Measurements from ENCODE around the gene FANCI.
A peak's percentile ranks its signal among the peaks of the same experiment; 100 is the strongest.

The FANCI gene

GRCh38 chr15:89243691-89244573 lies at the start of gene FANCI:
Gene FANCI, plus strand, starts transcription at chr15:89243979. Its CDS starts 3,669 bp downstream, at chr15:89247648.
- peak; percentile 94 for DNase-seq (ENCODE audit: low read depth)

DNA sequence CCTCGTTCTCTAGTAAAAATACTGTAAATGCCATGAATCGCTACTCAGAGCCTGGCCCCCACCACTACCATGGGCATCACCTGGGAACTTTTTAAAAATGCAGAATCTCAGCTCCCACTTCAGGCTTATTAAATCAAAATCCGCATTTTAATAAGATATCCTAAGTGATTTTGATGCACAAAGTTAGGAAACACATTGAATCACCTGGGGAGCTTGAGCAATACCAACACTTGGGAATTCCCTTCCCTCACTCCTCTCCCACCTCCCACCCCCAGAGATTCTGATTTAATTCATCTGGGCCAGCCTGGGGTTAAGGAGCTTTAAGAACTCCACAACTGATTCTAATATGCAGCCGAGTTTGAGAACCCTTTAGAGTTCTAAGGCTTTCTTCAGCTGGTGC lies 49.2 kb upstream of the FANCI start:
- DNase-seq (ENCODE audit: low read depth), result no peak

DNA sequence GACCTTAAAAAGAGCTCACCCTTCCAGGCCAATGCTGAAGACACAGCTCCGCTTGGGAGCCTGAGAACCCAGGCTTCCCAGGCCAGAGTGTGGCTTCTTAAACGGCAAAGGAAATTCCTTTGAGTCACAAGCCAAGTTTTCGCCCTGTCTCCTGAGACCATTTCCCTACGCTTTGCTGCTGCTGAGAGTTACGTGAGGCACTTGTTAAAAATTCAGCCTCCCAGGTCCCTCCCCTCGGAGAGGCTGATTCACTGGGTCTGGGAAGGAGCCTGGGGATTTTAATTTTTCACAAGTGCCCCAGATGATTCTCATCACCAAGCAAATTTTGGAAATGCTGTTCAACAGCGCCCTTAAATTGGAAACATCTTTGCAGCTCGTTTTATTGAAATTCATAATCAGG lies 47.9 kb upstream of the FANCI start:
- DNase-seq (ENCODE audit: low read depth), result no peak

GRCh38 chr15:89196241-89196640 lies 47.5 kb upstream of the FANCI start:
- no peak for DNase-seq (ENCODE audit: low read depth)

GRCh38 chr15:89196994-89197393 lies 46.8 kb upstream of the FANCI start:
- DNase-seq (ENCODE audit: low read depth), result no peak

DNA sequence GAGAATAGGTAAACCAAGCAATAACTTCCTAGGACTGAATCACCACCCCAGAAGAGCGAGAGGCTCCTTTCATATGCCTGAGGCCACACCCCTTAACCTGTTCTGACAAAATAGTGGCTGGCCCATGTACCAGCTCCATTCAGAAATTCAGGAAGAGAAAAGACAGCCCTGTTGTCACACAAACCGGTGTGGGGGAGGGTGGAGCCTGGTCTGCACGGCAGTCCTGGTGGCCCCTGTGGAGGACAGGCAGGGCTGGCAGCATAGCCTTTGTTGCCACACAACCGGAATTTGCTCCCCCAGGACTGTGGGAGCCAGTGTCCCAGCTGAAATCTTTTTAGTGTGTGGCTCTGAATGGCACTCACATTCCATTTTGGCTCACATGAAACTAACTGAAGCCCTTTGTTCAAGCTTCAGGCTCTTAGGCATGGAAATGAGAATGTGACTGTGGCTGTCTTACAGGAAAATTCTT lies 46.2 kb upstream of the FANCI start:
- DNase-seq (ENCODE audit: low read depth), result no peak

DNA sequence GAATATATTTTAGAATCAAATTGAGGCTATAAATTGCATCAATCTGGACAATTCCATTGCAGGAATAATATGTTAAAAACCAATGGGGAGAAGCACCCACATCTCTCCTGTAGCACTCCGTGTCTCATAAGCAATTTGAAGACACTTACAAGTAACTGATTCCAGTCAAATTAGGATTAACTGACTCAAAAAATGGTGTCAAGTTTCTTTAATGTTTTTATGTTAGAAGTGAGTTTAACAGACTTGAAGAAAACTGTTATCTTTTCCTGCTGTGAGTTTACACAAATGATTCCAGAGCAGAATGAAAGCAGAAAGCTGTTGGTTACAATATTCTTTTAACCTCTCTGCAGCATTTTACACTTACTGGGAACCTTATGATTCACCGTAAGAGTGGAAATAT lies 45.6 kb upstream of the FANCI start:
- no peak for DNase-seq (ENCODE audit: low read depth)

- DNase-seq (ENCODE audit: low read depth), result no peak
These were observed 44.8 kb upstream of the FANCI start for GRCh38 chr15:89198934-89199333.

DNA sequence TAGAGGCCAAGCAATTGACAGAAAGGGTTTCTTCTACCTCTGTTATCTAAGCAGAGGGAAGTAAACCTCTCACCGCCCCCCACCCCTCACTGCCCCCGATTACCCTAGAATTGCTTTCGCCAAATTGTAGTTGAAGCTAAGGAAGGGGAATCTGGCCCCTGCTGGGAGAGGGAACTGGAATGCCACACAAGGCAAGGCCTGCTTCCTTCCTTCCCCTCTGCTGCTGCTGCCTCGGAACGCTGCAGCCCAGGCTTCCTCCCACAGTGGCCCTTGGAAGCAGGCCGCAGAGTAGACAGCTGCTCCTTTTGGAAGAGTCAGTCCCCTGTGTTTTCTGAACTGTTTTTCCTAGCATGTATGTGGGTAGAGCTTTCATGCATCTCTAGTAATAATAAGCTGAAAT lies 44.0 kb upstream of the FANCI start:
- no peak for DNase-seq (ENCODE audit: low read depth)

GRCh38 chr15:89200182-89200581 lies 43.6 kb upstream of the FANCI start:
- no peak for DNase-seq (ENCODE audit: low read depth)

DNA sequence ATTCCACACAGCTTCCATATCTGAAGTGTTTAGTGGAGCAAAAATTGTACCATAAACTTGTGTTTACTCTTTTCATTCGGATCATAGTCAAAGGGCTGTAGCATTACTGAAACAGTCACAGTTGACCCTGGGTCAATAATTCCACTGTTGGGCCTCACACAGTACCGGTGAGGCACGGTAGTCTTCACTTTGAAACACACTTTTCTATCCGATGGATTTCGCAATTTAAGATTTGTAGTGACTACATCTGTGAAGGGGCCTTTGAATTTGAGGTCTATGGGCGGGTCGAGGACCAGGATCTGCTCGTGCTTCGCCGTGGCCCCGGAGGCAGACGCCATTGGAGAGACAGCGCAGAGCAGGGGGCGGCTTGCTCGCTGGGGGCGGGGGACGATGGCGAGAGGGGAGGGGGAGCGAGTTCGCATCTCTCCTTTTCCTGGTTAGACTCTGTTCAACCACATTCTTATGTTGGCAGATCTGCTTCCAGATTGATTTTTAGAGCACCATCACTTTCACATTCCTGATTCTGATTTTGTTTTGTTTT lies 42.2 kb upstream of the FANCI start:
- DNase-seq (ENCODE audit: low read depth), result no peak

GRCh38 chr15:89203705-89204273 lies 40.0 kb upstream of the FANCI start:
- DNase-seq (ENCODE audit: low read depth), result no peak

DNA sequence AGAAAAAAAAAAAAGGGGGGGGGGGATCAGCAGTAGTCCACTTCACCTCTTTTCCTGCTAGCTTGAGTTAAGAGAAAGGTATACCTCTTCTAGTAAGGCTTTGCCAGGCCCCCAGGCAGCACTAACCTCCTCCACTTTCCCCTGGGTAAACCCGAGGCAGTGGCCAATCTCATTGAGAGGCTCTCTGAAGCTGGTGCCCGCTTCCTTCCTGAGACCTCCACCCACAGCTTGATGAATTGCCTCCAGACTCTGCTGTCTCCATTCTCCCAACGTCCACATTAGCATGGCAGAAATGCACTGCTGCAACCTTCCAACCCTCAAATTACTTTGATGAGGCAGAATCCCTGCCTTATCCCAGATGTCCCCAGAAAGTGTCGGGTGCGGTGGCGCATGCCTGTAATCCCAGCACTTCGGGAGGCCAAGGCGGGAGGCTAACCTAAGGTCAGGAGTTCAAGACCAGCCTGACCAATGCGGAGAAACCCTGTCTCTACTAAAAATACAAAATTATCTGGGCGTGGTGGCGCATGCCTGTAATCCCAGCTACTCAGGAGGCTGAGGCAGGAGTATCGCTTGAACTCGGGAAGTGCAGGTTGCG lies 37.7 kb upstream of the FANCI start:
- DNase-seq (ENCODE audit: low read depth), result no peak

GRCh38 chr15:89206908-89207331 lies 36.9 kb upstream of the FANCI start:
- DNase-seq (ENCODE audit: low read depth), result peak; percentile 51

- DNase-seq (ENCODE audit: low read depth), result no peak
These were observed 35.5 kb upstream of the FANCI start for GRCh38 chr15:89208256-89208655.

DNA sequence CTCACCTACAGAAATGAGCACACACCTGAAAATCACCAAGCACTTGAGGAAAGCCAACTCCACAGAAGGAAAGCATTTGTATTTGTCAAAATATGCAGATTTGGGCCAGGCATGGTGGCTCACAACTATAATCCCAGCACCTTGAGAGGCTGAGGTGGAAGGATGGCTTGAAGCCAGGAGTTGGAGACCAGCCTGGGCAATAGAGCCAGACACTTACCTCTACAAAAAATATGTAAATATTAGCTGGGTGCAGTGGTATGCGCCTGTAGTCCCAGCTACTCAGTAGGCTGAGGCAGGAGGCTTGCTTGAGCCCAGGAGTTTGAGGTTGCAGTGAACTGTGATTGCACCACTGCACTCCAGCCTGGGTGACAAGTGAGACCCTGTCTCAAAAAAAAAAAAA lies 34.7 kb upstream of the FANCI start:
- DNase-seq (ENCODE audit: low read depth), result no peak

GRCh38 chr15:89211678-89212170 lies 32.1 kb upstream of the FANCI start:
- DNase-seq (ENCODE audit: low read depth), result no peak

DNA sequence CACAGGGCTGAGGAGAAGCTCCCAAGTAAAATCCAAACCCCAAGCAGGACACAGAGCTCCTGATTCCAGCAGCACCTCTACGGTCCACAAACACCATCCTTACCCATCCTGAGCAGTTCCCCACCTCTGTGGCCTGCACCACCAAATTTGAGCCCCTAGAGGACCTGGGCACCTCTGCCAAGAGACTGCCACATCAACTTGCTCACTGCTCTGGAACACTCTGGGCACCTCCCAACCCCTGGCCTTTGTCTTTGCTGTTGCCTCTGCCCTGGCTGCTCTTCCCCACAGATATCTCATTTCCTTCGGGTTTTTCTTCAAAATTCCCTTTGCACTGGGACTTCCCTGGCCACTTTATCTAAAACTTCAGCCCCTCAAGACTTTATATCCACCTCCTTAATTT lies 28.2 kb upstream of the FANCI start:
- no peak for DNase-seq (ENCODE audit: low read depth)

DNA sequence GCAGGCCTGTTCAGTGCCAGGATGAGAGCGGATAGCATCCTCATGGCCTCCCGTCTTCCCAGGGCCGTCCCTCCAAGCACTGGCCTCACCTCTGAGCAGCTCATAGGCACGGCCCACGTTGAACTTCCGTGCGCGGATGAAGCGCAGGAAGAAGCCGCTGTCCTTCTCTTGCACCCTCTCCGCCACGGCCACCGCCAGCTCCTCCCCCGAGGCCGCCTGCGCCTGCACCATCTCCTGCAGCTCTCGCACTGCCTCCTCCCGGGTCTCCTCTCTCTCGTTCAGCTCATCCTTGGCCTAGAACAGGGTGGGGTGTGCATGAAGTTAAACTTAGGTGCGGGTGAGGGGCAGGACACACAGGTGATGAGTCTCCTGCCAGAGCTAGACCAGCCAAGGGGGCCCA lies 26.7 kb upstream of the FANCI start:
- no peak for DNase-seq (ENCODE audit: low read depth)

- DNase-seq (ENCODE audit: low read depth), result no peak
These were observed 25.9 kb upstream of the FANCI start for GRCh38 chr15:89217686-89218376.

GRCh38 chr15:89218531-89218930 lies 25.2 kb upstream of the FANCI start:
- DNase-seq (ENCODE audit: low read depth), result no peak

DNA sequence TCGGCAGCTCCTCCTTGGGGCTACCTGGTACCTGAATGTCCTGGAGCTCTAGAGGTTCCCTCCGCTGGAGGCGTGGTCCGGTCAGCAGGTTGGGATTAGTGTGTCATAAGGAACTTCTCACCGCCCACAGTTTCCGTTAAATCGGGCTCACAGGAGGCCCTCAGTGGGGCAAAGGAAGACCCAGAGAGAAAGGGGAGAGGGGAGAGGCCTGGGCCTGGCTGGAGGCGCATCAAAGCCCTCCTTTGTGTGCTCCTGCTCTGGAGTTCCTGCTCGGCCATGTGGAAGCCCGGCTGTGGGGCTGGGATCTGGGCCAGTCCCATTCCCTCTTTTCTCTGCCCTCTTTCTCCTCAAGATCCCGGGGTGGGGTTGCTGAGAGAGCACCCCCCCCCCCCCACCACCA lies 22.2 kb upstream of the FANCI start, which contains the start of gene RLBP1:
Gene RLBP1, minus strand, starts transcription at position 37 of the 400 bp plus-strand sequence. CDS start 2,604 bp downstream, outside the sequence.
- DNase-seq (ENCODE audit: low read depth), result no peak
